HG02970 (cell line): ENCODE measurements around the gene RAB26.
"Not testable (repeated sequence)": the region's sequence is repeated elsewhere in the genome, so short reads cannot be mapped to it uniquely, and the experiment has no call there.

Experiments
- ATAC-seq: cut with Tn5 transposase; IDR thresholded peaks from one replicate; pipeline ENCODE4 v1.9.1; 2021; ENCODE audit warnings: mild to moderate bottlenecking, moderate library complexity, moderate number of reproducible peaks; ENCODE audit not compliant: unreplicated experiment, low FRiP score

The RAB26 gene

GRCh38 chr16:2194166-2194834 lies 45.9 kb downstream of the RAB26 start:
- no peak for ATAC-seq

- ATAC-seq = no peak
These were observed 46.5 kb downstream of the RAB26 start for GRCh38 chr16:2194852-2195321.

GRCh38 chr16:2195322-2196161 lies 47.1 kb downstream of the RAB26 start:
- no peak for ATAC-seq

GRCh38 chr16:2196162-2196980 lies 47.9 kb downstream of the RAB26 start, which contains the start of gene CASKIN1:
Gene CASKIN1, minus strand, starts transcription at chr16:2196605. Its CDS starts 173 bp downstream, at chr16:2196432.
- no peak for ATAC-seq

GRCh38 chr16:2196981-2197511 lies 48.6 kb downstream of the RAB26 start:
- ATAC-seq = no peak

- ATAC-seq = no peak
These were observed 49.3 kb downstream of the RAB26 start for GRCh38 chr16:2197765-2198164.

GRCh38 chr16:2198283-2198682 lies 49.9 kb downstream of the RAB26 start:
- ATAC-seq = no peak

GRCh38 chr16:2199095-2199494 lies 50.7 kb downstream of the RAB26 start:
- no peak for ATAC-seq

- ATAC-seq = no peak
These were observed 51.3 kb downstream of the RAB26 start for GRCh38 chr16:2199621-2200139.

GRCh38 chr16:2200313-2200712 lies 51.9 kb downstream of the RAB26 start:
- ATAC-seq = no peak

- ATAC-seq = not testable (repeated sequence)
These were observed 54.8 kb downstream of the RAB26 start for GRCh38 chr16:2203119-2203688.
